HEK293T (cell line): Measurements from ENCODE around the gene PPID.
"Not testable (repeated sequence)": the region's sequence is repeated elsewhere in the genome, so short reads cannot be mapped to it uniquely, and the experiment has no call there.

Experiments used
- CTCF ChIA-PET: fragments of 350-600 bp; formaldehyde crosslinking; extraction: SDS; loops from one replicate; lab custom pipeline; 2021; ENCODE audit warnings: antibody characterized with exemption, inconsistent platforms; lab: Yijun Ruan, JAX
- POLR2A ChIA-PET: fragments of 350-600 bp; formaldehyde crosslinking; extraction: SDS; loops from one replicate; lab custom pipeline; 2020; ENCODE audit warnings: antibody characterized with exemption, inconsistent platforms; lab: Yijun Ruan, JAX
- DNase-seq: peaks from one replicate; pipeline ENCODE4 v3.0.0; 2012; ENCODE audit warnings: mixed read lengths; ENCODE audit errors: extremely low spot score
- ARNT ChIP-seq: fragments of 450-650 bp; IDR thresholded peaks from 2 replicates; pipeline ENCODE4 v1.6.1; 2017; ENCODE audit warnings: mild to moderate bottlenecking
- BHLHE40 ChIP-seq: fragments of 450-650 bp; IDR thresholded peaks from 2 replicates; pipeline ENCODE4 v1.6.1; 2016; ENCODE audit warnings: mild to moderate bottlenecking, moderate library complexity, borderline replicate concordance
- CTBP1 ChIP-seq: fragments of 450-650 bp; IDR thresholded peaks from 2 replicates; pipeline ENCODE4 v1.6.1; 2016; ENCODE audit warnings: borderline replicate concordance
- ELF4 ChIP-seq: fragments of 450-650 bp; IDR thresholded peaks from 2 replicates; pipeline ENCODE4 v1.6.1; 2017; ENCODE audit warnings: antibody characterized with exemption
- FOXK2 ChIP-seq: fragments of 450-650 bp; IDR thresholded peaks from 2 replicates; pipeline ENCODE4 v1.6.1; 2016; ENCODE audit warnings: mild to moderate bottlenecking
- FOXM1 ChIP-seq: fragments of 450-650 bp; IDR thresholded peaks from 2 replicates; pipeline ENCODE4 v1.6.1; 2017; ENCODE audit warnings: mild to moderate bottlenecking, borderline replicate concordance
- HDGF ChIP-seq: fragments of 450-650 bp; IDR thresholded peaks from 2 replicates; pipeline ENCODE4 v1.6.1; 2017; ENCODE audit warnings: antibody characterized with exemption, borderline replicate concordance
- L3MBTL2 ChIP-seq: fragments of 450-650 bp; conservative IDR thresholded peaks from 2 replicates; pipeline ENCODE4 v1.6.1; 2016; ENCODE audit warnings: mild to moderate bottlenecking
- LEF1 ChIP-seq: fragments of 450-650 bp; IDR thresholded peaks from 2 replicates; pipeline ENCODE4 v1.6.1; 2017; ENCODE audit warnings: mild to moderate bottlenecking, borderline replicate concordance
- NFRKB ChIP-seq: fragments of 450-650 bp; IDR thresholded peaks from 2 replicates; pipeline ENCODE4 v1.6.1; 2016; ENCODE audit warnings: mild to moderate bottlenecking, moderate library complexity
- SP1 ChIP-seq: fragments of 450-650 bp; IDR thresholded peaks from 2 replicates; pipeline ENCODE4 v1.6.1; 2017
- SUZ12 ChIP-seq: fragments of 450-650 bp; IDR thresholded peaks from 2 replicates; pipeline ENCODE4 v1.6.1; 2016; ENCODE audit warnings: mild to moderate bottlenecking
- TARDBP ChIP-seq: fragments of 450-650 bp; IDR thresholded peaks from 2 replicates; pipeline ENCODE4 v1.6.1; 2016
- ZNF384 ChIP-seq: fragments of 450-650 bp; IDR thresholded peaks from 2 replicates; pipeline ENCODE4 v1.6.1; 2016
- TF ChIP-seq, protein P1 (sequence below): fragments of 450-650 bp; IDR thresholded peaks from 2 replicates; pipeline ENCODE4 v1.6.1; 2016

Gene PPID

GRCh38 chr4:158758142-158758541, 34.9 kb upstream of the PPID start:
- CTCF ChIA-PET, result no interaction called here
- POLR2A ChIA-PET, result no interaction called here
- no peak for TF ChIP-seq ZNF384
- no peak for TF ChIP-seq NFRKB
- no peak for TF ChIP-seq SP1
- TF ChIP-seq BHLHE40, result no peak
- no peak for TF ChIP-seq TARDBP
- no peak for TF ChIP-seq ELF4
- no peak for TF ChIP-seq L3MBTL2
- no peak for TF ChIP-seq CTBP1
- no peak for TF ChIP-seq FOXM1
- TF ChIP-seq LEF1, result no peak
- TF ChIP-seq, protein P1, sequence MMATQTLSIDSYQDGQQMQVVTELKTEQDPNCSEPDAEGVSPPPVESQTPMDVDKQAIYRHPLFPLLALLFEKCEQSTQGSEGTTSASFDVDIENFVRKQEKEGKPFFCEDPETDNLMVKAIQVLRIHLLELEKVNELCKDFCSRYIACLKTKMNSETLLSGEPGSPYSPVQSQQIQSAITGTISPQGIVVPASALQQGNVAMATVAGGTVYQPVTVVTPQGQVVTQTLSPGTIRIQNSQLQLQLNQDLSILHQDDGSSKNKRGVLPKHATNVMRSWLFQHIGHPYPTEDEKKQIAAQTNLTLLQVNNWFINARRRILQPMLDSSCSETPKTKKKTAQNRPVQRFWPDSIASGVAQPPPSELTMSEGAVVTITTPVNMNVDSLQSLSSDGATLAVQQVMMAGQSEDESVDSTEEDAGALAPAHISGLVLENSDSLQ, result no peak
- TF ChIP-seq ARNT, result no peak
- DNase-seq, result no peak

DNA sequence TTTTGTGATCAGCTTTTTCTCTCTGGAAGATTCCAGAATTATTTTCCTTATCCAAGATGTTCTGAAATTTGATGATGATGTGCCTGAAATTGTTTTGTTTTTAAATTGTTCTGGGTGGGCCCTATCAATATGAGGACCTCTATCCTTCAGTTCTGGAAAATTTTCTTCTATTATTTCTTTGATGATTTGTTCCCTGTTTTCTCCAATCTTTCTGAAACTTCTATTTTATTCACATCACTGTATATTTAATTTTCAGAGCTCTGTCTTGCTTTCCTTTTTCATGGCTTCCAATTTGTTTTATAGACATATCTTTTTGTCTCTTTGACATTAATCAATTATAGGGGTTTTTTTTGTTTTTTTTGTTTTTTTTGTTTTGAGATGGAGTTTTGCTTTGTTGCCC, 33.4 kb upstream of the PPID start:
- ChIA-PET POLR2A (no interaction called here), CTCF (no interaction called here)
- TF ChIP-seq HDGF, result no peak
- no peak for TF ChIP-seq SUZ12
- TF ChIP-seq CTBP1, result no peak
- no peak for TF ChIP-seq NFRKB
- no peak for TF ChIP-seq BHLHE40
- DNase-seq, result no peak

DNA sequence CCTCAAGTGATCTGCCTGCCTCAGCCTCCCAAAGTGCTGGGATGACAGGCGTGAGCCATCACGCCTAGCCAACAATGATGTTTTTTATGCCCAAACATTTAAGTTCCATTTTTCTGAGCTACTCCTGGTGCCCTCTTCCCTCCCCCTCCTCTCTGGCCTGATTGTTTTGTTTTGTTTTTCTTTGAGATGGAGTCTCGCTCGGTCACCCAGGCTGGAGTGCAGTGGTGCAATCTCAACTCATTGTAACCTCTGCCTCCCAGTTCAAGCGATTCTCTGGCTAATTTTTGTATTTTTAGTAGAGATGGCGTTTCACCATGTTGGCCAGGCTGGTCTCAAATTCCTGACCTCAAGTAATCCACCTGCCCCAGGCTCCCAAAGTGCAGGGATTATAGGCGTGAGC, 32.6 kb upstream of the PPID start:
- CTCF ChIA-PET, DNase-seq, POLR2A ChIA-PET: not testable (repeated sequence)

DNA sequence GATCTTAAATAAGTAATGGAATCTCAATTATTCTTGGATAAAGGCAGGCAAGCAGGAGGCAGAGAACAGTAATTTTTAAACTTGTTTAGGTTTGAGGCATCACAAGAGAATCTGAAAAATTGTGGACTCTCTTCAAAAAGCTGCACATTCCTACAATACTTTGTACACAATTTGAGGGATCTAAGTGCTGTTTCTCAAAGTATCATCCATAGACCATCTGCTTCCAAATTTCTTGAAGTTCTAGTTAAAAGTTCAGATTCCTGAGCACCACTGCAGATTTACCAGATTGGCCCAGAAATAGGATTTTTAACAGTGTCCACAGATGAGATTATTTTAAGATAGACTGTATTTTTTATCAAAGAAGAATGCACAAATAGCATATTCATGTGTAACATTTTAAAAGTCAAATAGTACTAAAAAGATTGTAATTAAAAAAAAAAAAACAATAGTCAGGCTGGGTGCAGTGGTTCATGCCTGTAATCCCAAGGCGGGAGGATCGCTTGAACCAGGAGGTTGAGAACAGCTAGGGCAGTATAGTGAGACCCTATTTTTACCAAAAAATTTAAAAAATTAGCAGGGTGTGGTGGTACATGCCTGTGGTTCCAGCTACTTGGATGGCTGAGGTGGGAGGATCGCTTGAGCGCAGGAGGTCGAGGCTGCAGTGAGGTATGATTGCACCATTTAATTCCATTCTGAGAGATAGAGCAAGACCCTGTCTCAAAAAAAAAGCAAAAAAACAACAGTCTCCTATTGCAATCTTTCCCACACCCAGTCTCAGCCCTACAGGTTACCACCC, 31.4 kb upstream of the PPID start:
- CTCF ChIA-PET, result no interaction called here

DNA sequence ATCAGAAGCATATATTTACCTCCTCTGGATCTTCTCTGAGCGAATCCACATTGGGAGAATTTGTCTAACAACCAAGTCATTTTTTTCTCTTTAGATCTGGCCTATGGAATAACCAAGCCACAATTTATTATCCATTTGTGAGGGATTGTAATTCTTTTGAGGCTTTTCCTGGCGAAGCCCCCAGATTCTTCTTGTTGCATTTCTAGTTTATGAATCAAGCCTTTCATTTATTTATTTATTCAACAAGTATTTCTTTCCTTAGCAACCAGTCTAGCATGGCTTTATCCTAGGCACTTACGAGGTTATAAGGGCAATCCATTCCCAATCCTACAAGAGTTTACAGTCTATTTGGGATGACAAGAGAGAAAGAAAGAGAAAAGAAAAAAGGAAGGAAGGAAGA, 27.2 kb upstream of the PPID start:
- TF ChIP-seq FOXM1 (no peak), ZNF384 (no peak), ARNT (no peak), TARDBP (no peak), L3MBTL2 (no peak), BHLHE40 (no peak), HDGF (no peak), NFRKB (no peak), CTBP1 (no peak), SP1 (no peak)
- TF ChIP-seq, protein P1, result no peak
- DNase-seq, result no peak
- ChIA-PET POLR2A (no interaction called here), CTCF (no interaction called here)

More for the DNA sequence above, 31.4 kb upstream of the PPID start:
- POLR2A ChIA-PET, result no interaction called here
- TF ChIP-seq LEF1 (no peak), SP1 (no peak), ZNF384 (no peak), BHLHE40 (no peak), SUZ12 (no peak), FOXM1 (no peak), CTBP1 (no peak)
- no peak for DNase-seq

DNA sequence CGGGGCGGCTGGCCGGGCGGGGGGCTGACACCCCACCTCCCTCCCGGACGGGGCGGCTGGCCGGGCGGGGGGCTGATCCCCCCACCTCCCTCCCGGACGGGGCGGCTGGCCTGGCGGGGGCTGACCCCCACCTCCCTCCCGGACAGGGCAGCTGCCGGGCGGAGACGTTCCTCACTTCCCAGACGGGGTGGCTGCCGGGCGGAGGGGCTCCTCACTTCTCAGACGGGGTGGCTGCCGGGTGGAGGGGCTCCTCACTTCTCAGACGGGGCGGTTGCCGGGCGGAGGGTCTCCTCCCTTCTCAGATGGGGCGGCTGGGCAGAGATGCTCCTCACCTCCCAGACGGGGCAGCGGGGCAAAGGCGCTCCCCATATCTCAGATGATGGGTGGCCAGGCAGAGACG, 23.3 kb upstream of the PPID start:
- CTCF ChIA-PET, result not testable (repeated sequence)

GRCh38 chr4:158741326-158742021, 18.3 kb upstream of the PPID start:
- ChIA-PET CTCF (no interaction called here), POLR2A (no interaction called here)
- TF ChIP-seq LEF1 (no peak), BHLHE40 (no peak), ELF4 (no peak), CTBP1 (no peak), L3MBTL2 (no peak), FOXK2 (no peak), FOXM1 (no peak), ARNT (no peak), SUZ12 (no peak), HDGF (no peak), NFRKB (no peak)
- TF ChIP-seq, protein P1, result no peak
- DNase-seq, result no peak

More for the DNA sequence above, 23.3 kb upstream of the PPID start:
- DNase-seq, POLR2A ChIA-PET: not testable (repeated sequence)
